CD4-positive, alpha-beta T cell treated with Interleukin-1 beta for 1 hour (primary cell): ENCODE data around the gene ZNF831.

Experiments used
- DNase-seq, 2 donors: peaks; one replicate each; pipeline ENCODE4 v3.0.0-alpha.2; 2020 to 2022

ZNF831 gene

GRCh38 chr20:59217173-59217572 lies 53.6 kb downstream of the ZNF831 start:
- no peak for DNase-seq

- no peak for DNase-seq
Measured at GRCh38 chr20:59217794-59218280, 54.2 kb downstream of the ZNF831 start.

- no peak for DNase-seq
Measured at GRCh38 chr20:59219211-59219610, 55.6 kb downstream of the ZNF831 start.

GRCh38 chr20:59220161-59220560 lies 56.5 kb downstream of the ZNF831 start:
- no peak for DNase-seq

GRCh38 chr20:59221049-59221706 lies 57.6 kb downstream of the ZNF831 start:
- no peak for DNase-seq

DNA sequence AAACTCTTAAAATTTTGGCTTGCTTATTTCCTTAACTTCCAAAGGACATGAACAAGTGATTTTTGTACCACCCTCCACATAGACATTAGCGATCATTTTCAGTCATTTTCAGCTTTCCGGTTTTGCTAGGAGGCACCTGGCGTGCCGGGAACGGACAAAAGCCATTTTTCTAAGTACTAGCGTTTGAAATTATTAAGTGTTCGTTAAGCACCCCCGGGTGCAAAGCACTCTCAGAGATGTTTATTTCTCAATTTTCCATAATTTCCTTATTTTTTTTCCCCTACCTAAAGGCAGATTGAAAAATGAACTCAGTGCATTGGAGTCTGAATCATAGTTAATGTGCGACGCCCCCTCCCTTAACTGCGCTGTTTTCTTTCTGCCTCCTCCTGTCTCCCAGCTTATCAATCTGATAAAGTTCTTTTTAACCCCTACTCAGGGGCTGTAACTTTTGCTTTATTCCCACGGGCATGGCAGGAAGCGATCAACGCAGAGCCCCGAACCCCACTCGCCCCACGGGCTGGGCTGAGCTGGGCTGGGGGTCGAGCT lies 58.2 kb downstream of the ZNF831 start:
- no peak for DNase-seq

GRCh38 chr20:59222253-59223181 lies 58.9 kb downstream of the ZNF831 start:
- peak; percentile 76 to 77 for DNase-seq

DNA sequence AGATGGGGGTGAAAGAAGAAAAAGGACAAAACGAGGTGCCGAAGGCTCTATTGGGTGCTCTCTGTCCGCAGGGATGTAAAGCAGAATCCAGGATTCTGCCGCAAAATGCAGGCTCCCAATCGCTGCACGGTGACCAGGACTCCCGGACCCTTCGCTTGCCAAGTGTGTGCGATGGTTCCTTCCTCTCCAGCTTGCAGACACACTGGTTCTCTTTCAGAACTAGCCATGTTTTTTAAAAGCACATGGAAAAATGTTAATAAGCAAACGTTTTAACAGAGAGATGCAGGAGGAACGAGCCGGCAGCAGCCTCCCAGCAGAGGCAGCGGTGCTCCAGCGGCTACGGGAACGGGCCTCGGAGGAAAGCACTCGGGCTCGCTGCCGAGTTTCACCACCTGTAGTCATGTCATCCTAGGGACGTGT lies 59.6 kb downstream of the ZNF831 start:
- no peak for DNase-seq

DNA sequence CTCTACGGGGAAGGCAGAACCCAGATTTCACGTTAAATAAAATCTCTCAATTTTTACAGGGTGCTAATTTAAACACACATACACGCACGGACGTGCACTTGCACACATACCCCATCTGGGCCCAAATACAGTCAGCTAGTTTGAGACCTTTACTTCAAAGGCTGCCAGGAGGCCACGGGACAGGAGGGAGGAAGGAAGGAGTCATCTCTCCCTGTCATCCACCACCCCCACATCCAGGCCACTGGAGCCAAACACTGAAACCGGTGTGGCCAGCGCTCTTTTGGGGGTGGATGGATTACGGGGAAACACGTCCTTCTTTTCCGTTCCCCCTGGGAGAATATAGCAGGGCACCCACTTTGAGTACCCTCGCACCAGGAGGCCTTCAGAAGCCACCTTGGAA lies 60.1 kb downstream of the ZNF831 start:
- DNase-seq, result no peak

- no peak for DNase-seq
Measured at GRCh38 chr20:59224236-59224635, 60.6 kb downstream of the ZNF831 start.

DNA sequence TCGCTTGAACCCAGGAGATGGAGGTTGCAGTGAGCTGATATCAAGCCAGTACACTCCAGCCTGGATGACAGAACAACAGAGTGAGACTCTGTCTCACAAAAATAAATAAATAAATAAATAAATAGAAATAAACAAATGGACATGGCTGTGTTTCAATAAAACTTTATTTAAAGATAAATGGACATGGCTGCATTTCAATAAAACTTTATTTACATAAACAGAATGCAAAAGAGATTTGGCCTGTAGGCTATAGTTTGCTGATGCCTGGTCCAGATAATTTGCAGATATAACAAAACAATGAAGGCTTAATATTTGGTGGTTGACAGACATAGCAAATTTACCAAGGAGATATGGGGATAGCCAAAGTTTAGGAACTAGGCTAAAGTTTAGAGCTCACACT lies 66.8 kb downstream of the ZNF831 start:
- no peak for DNase-seq

DNA sequence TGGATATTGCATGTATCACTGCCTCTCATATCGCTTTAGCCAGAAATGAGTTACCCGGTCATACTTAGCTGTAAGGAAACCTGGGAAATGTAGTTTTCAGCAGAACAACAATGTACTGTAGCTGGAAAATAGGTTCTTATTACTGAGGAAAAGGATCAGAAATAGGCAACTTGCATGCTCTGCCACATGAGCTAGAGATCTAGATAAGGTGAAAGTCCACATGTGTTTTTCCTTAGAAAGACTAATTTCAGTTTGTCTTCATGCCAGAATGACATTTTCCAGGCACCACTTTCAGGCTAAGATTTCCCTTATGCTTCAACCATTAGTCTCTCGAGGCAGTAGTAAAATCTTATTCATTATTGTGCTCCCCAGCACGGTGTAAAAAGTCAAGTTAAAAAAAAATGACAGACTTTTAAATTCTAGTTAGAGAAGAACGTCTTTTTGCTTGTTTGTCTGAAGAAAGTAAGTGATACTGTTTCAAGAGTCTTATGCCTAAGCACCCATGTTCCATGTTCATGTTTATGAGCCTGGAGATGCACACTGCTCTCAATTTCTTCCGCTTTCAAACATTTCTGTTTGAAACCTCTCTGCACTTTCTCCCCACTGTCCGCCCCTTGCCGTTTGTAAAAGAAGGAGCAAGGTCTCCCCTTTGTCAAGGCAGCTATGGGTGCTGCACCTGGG lies 67.6 kb downstream of the ZNF831 start:
- DNase-seq, result no peak

- DNase-seq, result no peak
Measured at GRCh38 chr20:59232618-59233017, 69.0 kb downstream of the ZNF831 start.

GRCh38 chr20:59235226-59235625 lies 71.6 kb downstream of the ZNF831 start:
- DNase-seq, result peak in 1 of 2 donors; percentile 13

GRCh38 chr20:59240006-59240405 lies 76.4 kb downstream of the ZNF831 start:
- no peak for DNase-seq

DNA sequence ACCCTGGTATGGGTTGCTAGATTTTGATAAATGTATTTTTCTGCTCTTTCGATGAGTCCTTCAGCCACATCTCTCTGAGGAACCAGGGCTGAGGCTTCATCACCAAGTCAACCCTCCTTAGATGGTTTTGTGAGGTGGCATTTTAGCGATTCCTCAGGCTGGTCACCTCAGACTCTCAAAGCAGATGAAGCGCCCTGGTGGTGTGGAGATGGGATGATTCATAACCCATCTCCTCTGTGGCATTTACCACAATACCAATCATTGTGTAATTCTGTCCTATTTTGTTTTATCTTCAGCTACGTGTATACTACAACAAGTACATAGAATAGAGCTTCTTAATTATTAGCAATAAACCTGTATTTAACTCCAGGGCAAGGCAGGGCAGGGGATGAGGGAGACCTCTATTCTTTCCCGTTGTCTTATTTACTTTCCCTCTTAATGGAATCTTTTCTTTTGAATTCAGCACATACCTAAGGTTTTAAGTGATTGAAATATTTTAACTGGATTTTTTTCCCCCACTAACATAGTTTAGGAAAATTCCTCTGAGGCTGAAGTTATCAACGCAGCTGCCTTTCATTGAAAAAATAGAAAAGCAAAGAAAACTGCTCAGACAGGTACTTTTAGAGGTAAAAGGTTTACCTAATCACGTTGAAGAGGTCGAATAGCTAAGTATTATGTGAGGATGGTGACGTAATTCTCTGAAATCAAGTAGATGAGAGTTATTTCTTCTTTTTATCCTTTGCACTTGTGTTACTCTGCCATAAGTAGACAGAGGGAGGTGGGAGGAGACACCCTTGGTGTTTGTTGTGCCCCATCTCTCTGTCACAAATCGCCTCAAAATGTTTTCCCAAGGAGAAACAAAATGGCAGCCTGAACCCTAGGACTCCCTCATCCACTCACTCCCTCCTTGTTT lies 79.3 kb downstream of the ZNF831 start:
- DNase-seq, result no peak

GRCh38 chr20:59246691-59247400 lies 83.2 kb downstream of the ZNF831 start:
- DNase-seq, result no peak

GRCh38 chr20:59247731-59248684 lies 84.4 kb downstream of the ZNF831 start:
- DNase-seq, result no peak

- no peak for DNase-seq
Measured at GRCh38 chr20:59250293-59250692, 86.7 kb downstream of the ZNF831 start.

DNA sequence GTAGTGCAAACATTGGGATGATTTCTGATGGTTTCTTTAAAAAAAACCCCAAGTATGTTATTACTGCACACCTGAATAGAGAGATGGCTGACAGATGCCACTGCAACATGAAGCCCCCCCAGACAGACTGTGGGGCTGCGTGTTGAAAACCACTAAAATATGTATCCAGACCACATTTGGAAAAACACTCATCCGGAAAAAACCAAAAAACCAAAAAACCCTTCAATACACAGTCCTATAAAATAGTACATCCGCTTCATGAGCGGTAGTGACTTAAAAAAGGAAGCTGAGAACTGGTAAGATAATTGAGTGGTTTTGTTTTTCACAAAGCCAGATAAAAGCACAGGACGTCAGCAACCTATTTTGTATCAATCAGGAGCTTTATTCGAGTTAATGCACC lies 89.7 kb downstream of the ZNF831 start:
- DNase-seq, result peak; percentile 26 to 45
